HAP-1 (cell line): Measurements from ENCODE around the gene B9D1.

ENCODE experiments used
- DNase-seq, 2 experiments: peaks; one replicate each; pipeline ENCODE4 v3.0.0-alpha.2; 2016 to 2020; ENCODE audit warnings: low spot score in 2 of 2
- H3K27me3 ChIP-seq: fragments of 250-450 bp; sonication (Bioruptor Pico); 2 replicates; pipeline ENCODE4 v1.5.1; 2020; ENCODE audit warnings: low read depth, mild to moderate bottlenecking, moderate library complexity
- H3K36me3 ChIP-seq: fragments of 250-450 bp; sonication (Bioruptor Pico); replicated peaks from 2 replicates; pipeline ENCODE4 v1.5.1; 2020; ENCODE audit warnings: mild to moderate bottlenecking
- H3K4me1 ChIP-seq: fragments of 250-450 bp; sonication (Bioruptor Pico); 2 replicates; pipeline ENCODE4 v1.5.1; 2020; ENCODE audit warnings: mild to moderate bottlenecking
- H3K4me3 ChIP-seq: fragments of 250-450 bp; sonication (Bioruptor Pico); 2 replicates; pipeline ENCODE4 v1.5.1; 2020; ENCODE audit warnings: mild to moderate bottlenecking, moderate library complexity
- H3K9me3 ChIP-seq: fragments of 250-450 bp; sonication (Bioruptor Pico); 2 replicates; pipeline ENCODE4 v1.5.1; 2020; ENCODE audit warnings: mild to moderate bottlenecking, moderate library complexity
- in situ Hi-C: fragments of 300-500 bp; cut with MboI; formaldehyde crosslinking; loops from 3 replicates; pipeline ENCODE4 v1.14.3; 2020; ENCODE audit warnings: low sequenced_read_pairs, inconsistent platforms, mixed read lengths

Gene B9D1

DNA sequence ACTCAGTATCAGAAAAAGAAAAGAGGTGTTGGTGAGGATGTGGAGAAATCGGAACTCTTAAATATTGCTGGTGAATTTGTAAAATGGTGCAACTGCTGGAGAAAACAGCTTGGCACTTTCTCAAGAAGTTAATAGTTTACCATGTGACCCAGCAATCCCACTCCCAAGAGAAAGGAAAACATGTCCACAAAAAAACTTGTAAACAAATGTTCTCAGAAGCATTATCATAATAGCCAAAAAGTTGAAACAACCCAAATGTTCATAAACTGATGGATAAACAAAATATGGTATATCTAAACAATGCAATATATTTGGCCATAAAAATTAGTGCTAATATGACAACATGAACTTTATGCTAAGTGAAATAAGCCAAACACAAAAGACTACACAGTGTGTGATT, 13.2 kb upstream of the B9D1 start:
- Histone ChIP-seq H3K9me3 (no peaks in the 10 kb centered on the region), H3K27me3 (no peaks in the 10 kb centered on the region), H3K36me3 (peaks cover 16% of the 10 kb centered on the region), H3K4me1 (peaks cover 11% of the 10 kb centered on the region; the same call in 1 of the 2 replicates), H3K4me3 (no peak overlapping the region)
- no peak for DNase-seq
- in situ Hi-C loops = no loop called here

DNA sequence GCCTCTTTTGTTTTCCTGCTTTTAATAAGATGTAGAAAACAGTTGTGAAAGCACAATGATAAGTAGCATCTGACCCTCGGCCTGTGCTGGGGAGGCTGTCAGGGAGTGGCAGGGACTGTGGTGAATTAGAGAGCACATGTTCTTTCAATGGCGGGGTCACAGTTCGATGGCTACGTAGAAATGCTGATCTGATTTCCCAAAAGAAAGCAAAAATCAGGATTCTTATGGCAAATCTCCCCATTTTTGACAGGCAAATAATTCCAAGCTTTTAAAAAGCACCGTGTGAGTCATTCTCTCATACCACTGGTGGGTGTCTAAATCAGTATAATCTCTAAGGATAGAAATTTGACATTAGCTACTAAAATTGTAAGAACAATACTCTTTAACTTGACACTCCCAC, 11.6 kb upstream of the B9D1 start:
- H3K4me3 ChIP-seq = no peak overlapping the region
- H3K9me3 ChIP-seq = no peaks in the 10 kb centered on the region
- H3K4me1 ChIP-seq = peaks cover 8% of the 10 kb centered on the region; the same call in 1 of the 2 replicates
- H3K36me3 ChIP-seq = peaks cover under 1% of the 10 kb centered on the region
- no peaks in the 10 kb centered on the region for H3K27me3 ChIP-seq
- in situ Hi-C loops = no loop called here
- DNase-seq = no peak

DNA sequence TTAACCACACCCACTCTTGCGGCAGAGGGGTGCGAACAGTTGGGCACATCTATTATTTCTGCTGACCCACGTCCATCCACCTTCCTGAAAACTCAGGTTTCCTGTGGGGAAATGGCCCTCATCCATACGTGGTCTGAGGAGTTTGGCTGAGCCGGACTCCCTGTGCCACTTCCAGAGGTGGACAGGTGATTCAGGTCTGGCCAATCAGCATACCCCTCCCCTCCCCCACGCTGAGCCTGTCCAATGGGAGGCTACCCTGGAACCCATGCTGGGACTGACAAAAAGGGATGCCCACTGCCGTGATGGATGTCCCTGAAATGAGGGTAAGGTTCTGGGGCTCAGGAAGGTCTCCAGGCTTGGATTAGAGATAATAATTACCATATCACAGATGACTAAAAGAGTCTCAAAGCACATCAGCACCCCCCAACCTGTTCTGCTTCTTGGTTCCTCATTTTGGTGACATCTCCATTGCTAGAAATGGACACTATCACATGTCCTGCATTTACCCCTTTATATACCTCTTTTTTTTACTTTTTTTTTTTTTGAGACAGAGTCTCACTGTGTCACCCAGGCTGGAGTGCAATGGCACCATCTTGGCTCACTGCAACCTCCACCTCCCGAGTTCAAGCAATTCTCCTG, 10.5 kb upstream of the B9D1 start:
- Histone ChIP-seq H3K36me3 (no peaks in the 10 kb centered on the region), H3K4me3 (no peak overlapping the region), H3K27me3 (no peaks in the 10 kb centered on the region), H3K4me1 (peaks cover 5% of the 10 kb centered on the region; the same call in 1 of the 2 replicates), H3K9me3 (no peaks in the 10 kb centered on the region)
- in situ Hi-C loops = no loop called here
- no peak for DNase-seq

DNA sequence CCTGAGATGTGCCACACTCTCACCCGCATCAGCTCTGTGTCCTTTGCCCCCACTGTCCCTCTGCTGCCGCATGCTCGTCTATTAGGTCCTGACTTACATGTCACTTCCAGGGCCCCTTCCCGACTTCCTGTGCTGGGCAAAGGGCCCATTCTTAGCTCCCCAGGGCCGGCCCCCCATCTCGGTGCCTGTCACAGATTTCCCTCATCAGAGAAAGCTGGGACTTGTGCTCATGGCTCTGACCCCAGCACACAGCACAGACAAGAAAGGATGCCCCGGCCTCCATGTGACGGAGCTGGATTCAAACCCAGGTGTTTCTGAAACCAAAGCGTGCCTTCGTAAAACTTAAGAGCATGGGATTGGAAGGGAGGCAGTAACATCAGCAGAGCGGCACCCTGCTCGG, 9.9 kb upstream of the B9D1 start:
- Histone ChIP-seq H3K36me3 (no peaks in the 10 kb centered on the region), H3K4me1 (peaks cover 5% of the 10 kb centered on the region; the same call in 1 of the 2 replicates), H3K9me3 (no peaks in the 10 kb centered on the region), H3K27me3 (no peaks in the 10 kb centered on the region), H3K4me3 (no peak overlapping the region)
- in situ Hi-C loops = no loop called here
- no peak for DNase-seq

DNA sequence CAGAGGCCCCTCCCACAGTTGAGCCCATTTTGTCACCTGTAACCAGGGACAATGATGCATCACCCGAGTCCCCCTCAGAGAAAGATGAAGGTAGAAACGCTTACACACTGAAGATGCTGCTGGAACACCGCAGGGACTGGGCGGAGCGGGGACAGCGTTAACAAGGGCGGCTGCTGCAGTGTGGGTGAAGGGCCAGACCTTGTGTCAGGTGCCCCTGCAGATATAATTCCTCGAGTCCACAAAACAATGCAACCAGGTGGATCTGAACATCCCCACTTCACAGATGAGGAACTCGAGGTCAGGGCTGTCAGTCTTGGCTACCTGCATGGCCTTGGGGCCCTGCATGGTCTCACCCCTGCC, 9.5 kb upstream of the B9D1 start:
- in situ Hi-C loops = no loop called here
- no peaks in the 10 kb centered on the region for H3K9me3 ChIP-seq
- no peak overlapping the region for H3K4me3 ChIP-seq
- no peaks in the 10 kb centered on the region for H3K27me3 ChIP-seq
- DNase-seq = no peak
- H3K36me3 ChIP-seq = no peaks in the 10 kb centered on the region
- peaks cover 3% of the 10 kb centered on the region; the same call in 1 of the 2 replicates for H3K4me1 ChIP-seq

DNA sequence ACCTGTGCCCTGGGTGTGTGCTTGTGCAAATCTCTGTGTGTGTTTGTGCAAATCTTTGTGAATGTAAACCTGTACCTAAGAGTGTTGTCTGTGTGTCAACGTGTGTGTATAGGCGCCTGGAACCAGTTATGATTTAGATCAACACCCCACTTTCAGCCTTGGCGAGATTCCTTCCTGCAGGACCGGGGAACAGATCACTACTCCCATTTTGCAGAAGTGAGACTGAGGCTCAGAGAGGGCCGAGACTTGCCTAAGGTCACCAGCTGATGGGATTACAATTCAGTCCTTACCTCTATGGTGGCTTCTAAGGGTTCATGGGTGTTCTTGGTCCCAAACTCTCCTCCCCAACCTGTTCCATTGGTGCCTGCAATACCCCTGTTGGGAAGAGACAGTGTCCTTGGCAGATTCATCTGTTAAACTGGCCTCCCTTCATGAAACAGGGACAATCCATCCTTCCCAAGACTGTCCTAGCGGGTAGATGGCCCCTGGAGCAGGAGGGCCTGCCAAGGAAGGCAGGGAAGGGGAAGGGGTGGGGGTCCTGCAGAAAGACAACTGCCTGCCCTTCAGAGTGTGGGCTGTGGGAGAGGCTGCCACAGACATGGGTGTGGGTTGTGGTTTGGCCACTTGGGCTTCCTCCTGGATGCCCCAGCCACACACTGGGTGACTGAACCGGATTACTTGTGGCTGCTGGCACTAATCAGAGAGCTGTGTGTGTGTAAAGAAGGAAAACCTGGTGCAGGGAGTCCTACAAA, 8.9 kb upstream of the B9D1 start:
- DNase-seq = no peak
- H3K4me3 ChIP-seq = no peak overlapping the region

DNA sequence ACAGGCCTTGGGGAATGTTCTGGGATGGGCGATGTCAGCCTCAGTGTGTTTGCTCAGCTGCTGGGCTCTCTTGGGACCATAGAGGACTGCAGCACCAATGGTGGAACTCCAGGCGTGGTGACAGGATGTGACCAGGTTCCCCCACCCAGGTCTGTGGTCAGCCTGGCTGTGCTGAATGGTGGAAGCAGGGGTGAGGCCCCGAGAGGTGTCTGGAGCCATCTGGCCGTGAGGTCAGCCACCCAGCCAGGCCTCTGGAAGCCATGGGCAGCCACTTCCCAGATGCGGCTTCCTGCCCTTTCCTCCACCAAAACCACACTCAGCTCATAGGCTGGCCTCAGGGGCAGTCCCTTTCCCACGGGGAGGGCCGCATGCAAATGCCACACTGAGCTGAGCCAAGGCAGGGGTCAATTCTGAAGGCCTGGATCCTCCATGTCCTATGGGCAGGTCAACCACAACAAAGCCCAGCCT, 8.0 kb upstream of the B9D1 start:
- no peaks in the 10 kb centered on the region for H3K36me3 ChIP-seq
- no peak for DNase-seq
- H3K27me3 ChIP-seq = no peaks in the 10 kb centered on the region
- in situ Hi-C loops = no loop called here
- no peaks in the 10 kb centered on the region for H3K9me3 ChIP-seq
- no peak overlapping the region for H3K4me3 ChIP-seq
- no peaks in the 10 kb centered on the region for H3K4me1 ChIP-seq

More for the DNA sequence above, 8.9 kb upstream of the B9D1 start:
- in situ Hi-C loops = no loop called here
- no peaks in the 10 kb centered on the region for H3K9me3 ChIP-seq
- no peaks in the 10 kb centered on the region for H3K27me3 ChIP-seq
- H3K36me3 ChIP-seq = no peaks in the 10 kb centered on the region
- no peaks in the 10 kb centered on the region for H3K4me1 ChIP-seq

DNA sequence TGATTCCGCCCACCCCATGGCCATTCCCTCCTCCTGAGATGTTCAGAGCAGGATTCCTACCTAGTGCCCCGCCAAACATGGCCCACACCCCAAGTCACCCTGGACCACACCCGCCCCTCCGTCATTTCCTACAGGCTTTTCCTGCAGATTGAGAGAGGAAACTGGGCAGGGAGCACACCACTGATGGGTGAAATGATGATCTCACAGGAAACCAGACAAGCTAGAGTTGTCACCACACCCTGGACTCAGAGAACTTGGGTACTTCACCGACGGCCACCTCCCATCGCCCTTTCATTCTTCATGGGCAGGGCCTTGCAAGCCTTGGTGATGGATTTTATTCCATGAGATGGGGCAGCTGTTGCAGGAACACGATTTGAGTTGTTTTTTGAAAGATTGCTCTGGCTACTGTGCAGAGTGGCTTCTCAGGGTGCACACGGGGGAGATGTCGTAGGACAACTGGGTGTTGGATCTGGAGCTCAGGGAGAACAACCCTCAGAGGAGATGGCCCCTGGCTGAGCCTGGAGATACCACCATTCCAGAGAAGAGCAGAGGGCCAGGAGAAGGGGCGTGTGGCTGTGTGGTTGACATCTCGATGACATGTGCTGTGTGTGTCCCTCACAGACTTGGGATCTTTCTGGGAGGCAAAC, 7.4 kb upstream of the B9D1 start:
- DNase-seq = no peak
- Histone ChIP-seq H3K4me3 (no peak overlapping the region), H3K4me1 (no peaks in the 10 kb centered on the region), H3K36me3 (no peaks in the 10 kb centered on the region), H3K9me3 (no peaks in the 10 kb centered on the region), H3K27me3 (no peaks in the 10 kb centered on the region)
- in situ Hi-C loops = no loop called here

DNA sequence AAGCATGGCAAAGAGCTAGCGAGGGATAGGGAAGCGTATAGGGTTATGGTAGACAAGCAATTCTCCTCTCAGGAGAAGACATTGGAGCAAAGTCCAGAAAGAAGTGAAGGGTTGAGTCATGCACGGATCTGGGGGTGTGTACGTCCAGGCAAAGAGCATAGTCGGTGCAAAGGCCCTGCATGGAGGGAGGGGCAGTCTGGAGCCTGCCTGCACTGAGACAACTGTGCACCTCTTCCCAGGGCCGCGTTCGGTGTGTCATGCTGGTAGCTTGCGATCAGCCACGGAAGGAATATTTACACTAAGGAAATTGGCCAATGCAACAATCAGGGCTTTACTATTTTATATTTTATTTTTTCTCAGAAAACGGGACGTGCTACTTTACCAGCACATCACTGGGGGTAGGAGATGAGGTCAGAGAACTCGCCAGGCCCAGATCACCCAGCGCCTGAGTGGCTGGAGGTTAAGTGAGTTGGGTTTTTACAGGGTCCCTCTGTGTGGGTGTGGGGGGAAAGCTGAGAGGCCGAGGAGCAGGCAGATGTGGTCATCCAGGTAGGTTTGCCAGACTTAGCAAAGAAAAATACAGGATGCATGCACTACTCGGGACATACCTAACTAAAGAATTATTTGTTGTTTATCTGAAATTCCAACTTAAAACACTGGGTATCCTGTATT, 6.7 kb upstream of the B9D1 start:
- H3K4me1 ChIP-seq = no peaks in the 10 kb centered on the region
- in situ Hi-C loops = no loop called here
- H3K4me3 ChIP-seq = no peak overlapping the region
- DNase-seq = no peak
- no peaks in the 10 kb centered on the region for H3K27me3 ChIP-seq
- H3K36me3 ChIP-seq = no peaks in the 10 kb centered on the region
- no peaks in the 10 kb centered on the region for H3K9me3 ChIP-seq

DNA sequence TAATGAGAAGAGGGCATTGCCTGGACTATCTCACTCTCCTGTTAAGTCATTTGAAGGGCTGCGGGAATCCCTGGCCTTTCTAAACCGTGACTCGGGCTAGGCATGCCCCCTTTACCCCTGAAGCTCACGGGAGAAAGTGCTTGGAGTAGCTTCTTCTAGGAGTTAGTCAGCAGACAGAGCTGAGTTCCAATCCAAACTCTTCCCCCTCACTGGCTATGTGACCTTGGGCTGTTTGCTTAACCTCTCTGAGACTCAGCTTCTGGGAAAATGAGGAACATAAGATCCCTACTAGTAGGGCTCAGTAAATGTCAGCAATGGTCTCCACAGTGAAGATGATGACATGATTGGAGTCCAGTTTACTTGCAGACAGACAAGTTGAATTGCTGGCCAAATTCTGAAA, 5.7 kb upstream of the B9D1 start:
- H3K4me3 ChIP-seq = no peak overlapping the region
- no peaks in the 10 kb centered on the region for H3K9me3 ChIP-seq
- peaks cover under 1% of the 10 kb centered on the region; the same call in 1 of the 2 replicates for H3K4me1 ChIP-seq
- no peak for DNase-seq
- no peaks in the 10 kb centered on the region for H3K36me3 ChIP-seq
- H3K27me3 ChIP-seq = no peaks in the 10 kb centered on the region
- in situ Hi-C loops = no loop called here

DNA sequence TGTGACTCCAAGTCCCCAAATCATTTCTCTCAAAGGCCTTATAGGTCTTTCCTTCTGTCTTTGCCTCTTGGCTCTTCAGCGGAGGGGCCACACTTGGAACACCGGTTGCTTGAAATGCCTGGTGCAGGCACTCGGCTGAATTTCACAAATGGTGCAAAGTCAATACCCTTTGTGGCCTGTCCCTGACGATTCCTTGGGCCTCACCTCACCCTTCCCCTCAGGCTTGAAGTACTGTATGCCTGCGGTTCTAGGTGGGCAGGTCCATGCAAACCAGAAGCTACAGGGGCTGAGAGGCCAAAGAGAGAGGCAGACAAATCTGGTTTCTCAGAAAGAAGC, 4.1 kb upstream of the B9D1 start:
- no peak overlapping the region for H3K4me3 ChIP-seq
- no peaks in the 10 kb centered on the region for H3K27me3 ChIP-seq
- no peaks in the 10 kb centered on the region for H3K36me3 ChIP-seq
- in situ Hi-C loops = no loop called here
- no peak for DNase-seq
- H3K9me3 ChIP-seq = no peaks in the 10 kb centered on the region; the same call in 1 of the 2 replicates
- H3K4me1 ChIP-seq = peaks cover 7% of the 10 kb centered on the region

DNA sequence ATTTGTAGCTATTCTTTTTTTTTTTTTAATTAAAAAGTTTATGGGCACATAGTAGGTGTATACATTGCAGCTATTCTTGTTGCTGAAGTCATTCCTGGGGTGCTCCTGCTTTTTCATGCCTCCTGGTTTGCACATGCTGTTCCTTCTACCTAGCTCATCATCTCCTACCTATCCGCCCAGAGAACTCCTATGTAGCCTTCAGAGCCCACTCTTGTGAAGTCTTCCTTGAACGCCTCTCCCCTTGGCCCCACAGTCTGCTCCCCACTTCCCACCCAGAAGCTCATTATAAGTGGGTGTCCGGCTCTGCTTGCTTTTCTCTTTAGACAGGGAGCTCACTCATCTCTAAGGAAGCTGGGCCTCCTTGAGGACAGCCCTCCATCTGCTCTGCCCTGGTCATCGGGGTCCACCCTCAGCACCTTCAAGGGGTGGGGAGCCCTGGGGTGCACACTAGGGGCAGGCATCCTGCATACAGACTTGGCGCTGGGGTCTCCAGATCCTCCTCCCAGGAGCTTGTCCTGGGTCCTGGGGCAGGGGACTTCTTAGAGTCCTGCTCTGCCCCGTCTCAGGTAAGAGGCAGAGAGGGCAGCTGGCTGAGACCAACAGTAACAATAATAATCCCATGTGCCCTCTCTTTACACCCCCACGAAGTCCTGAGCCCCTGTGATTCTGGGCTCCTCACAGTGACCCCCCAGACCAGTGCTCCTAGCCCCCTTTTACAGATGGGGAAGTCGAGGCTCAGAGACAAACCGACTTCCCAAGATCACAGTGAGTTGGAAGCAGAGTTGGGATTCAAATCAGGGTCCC, 3.5 kb upstream of the B9D1 start:
- H3K9me3 ChIP-seq = no peaks in the 10 kb centered on the region; the same call in 1 of the 2 replicates
- no peaks in the 10 kb centered on the region for H3K27me3 ChIP-seq
- in situ Hi-C loops = no loop called here
- no peak overlapping the region for H3K4me3 ChIP-seq
- peaks cover 12% of the 10 kb centered on the region for H3K4me1 ChIP-seq
- DNase-seq = no peak
- H3K36me3 ChIP-seq = no peaks in the 10 kb centered on the region

DNA sequence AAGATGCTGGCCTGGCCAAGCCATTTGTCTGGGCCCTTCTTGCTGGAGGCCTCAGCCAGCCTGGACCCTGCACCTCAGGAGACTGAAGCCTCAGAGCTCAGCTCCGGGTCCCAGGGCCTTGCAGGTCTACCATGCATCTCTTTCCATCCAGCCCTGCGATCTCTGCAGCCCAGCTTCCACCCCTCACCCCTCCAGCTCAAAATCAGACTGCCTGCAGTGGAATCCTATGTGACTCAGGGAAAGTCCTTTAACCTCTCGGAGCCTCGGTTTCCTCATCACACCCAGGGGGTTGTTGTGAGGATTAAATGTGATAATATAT, 2.9 kb upstream of the B9D1 start:
- Histone ChIP-seq H3K36me3 (no peaks in the 10 kb centered on the region), H3K4me1 (peaks cover 12% of the 10 kb centered on the region), H3K27me3 (no peaks in the 10 kb centered on the region), H3K9me3 (no peaks in the 10 kb centered on the region; the same call in 1 of the 2 replicates), H3K4me3 (no peak overlapping the region)
- no peak for DNase-seq
- in situ Hi-C loops = no loop called here
